Smooth muscle cell (in vitro differentiated cells): ENCODE data around the gene PPP1R15B. TPM values are rescaled to one million over a fixed set of nuclear protein-coding genes. Genes with fewer than 3 reads are reported as not detected.

Source experiments
- DNase-seq: peaks from one replicate; lab custom pipeline; 2025; ENCODE audit not compliant: unreplicated experiment; lab: John Stamatoyannopoulos, UW
- H2AFZ ChIP-seq: fragments of 200-600 bp; sonication (generic); 2 replicates; pipeline ENCODE4 v1.6.0; 2016; ENCODE audit warnings: antibody characterized with exemption, low read depth, mild to moderate bottlenecking
- H3F3A ChIP-seq: fragments of 200-600 bp; sonication (generic); 2 replicates; pipeline ENCODE4 v1.6.0; 2017; ENCODE audit warnings: antibody characterized with exemption, low read depth
- H3K27ac ChIP-seq: fragments of 200-600 bp; sonication (generic); 2 replicates; pipeline ENCODE4 v1.5.1; 2016; ENCODE audit warnings: low read depth, mild to moderate bottlenecking
- H3K27me3 ChIP-seq: fragments of 200-600 bp; sonication (generic); 2 replicates; pipeline ENCODE4 v1.6.1; 2016; ENCODE audit warnings: low read depth, mild to moderate bottlenecking
- H3K36me3 ChIP-seq: fragments of 200-600 bp; sonication (generic); 2 replicates; pipeline ENCODE4 v1.5.1; 2016; ENCODE audit warnings: low read depth
- H3K4me1 ChIP-seq: fragments of 200-600 bp; sonication (generic); 2 replicates; pipeline ENCODE4 v1.5.1; 2016; ENCODE audit warnings: low read depth
- H3K4me2 ChIP-seq: fragments of 200-600 bp; sonication (generic); 2 replicates; pipeline ENCODE4 v1.6.0; 2016; ENCODE audit warnings: mild to moderate bottlenecking
- H3K4me3 ChIP-seq: fragments of 200-600 bp; sonication (generic); 2 replicates; pipeline ENCODE4 v1.5.1; 2016; ENCODE audit warnings: mild to moderate bottlenecking
- H3K79me2 ChIP-seq: fragments of 200-600 bp; sonication (generic); 2 replicates; pipeline ENCODE4 v1.6.0; 2016; ENCODE audit warnings: low read depth, mild to moderate bottlenecking
- H3K9ac ChIP-seq: fragments of 200-600 bp; sonication (generic); 2 replicates; pipeline ENCODE4 v1.6.0; 2016; ENCODE audit warnings: low read depth
- H3K9me3 ChIP-seq: fragments of 200-600 bp; sonication (generic); replicated peaks from 2 replicates; pipeline ENCODE4 v1.5.1; 2016; ENCODE audit warnings: low read depth
- H4K20me1 ChIP-seq: fragments of 200-600 bp; sonication (generic); 2 replicates; pipeline ENCODE4 v1.6.0; 2016; ENCODE audit warnings: low read depth
- CTCF ChIP-seq: fragments of 200-600 bp; sonication (generic); IDR thresholded peaks from 2 replicates; pipeline ENCODE4 v1.5.1; 2017; ENCODE audit warnings: borderline replicate concordance, mild to moderate bottlenecking, antibody characterized with exemption; ENCODE audit not compliant: insufficient read depth, poor library complexity, severe bottlenecking
- WGBS: methylation state at CpG from one replicate; pipeline ENCODE4 v1.1.7; 2016; ENCODE audit warnings: low lambda C conversion rate; 5-methylcytosine and 5-hydroxymethylcytosine counted together
- polyA plus RNA-seq: library from polyadenylated mRNA; unstranded; fragments of >200 nt; fragmentation: Nextera tagmentation; extraction: Ambion mirVana; gene quantifications from 2 replicates; pipeline ENCODE4 v1.2.1, GENCODE V29; 2016
- total RNA-seq: library from RNA; depleted of rRNA; stranded (reverse); fragments of >200 nt; gene quantifications from 2 replicates; pipeline ENCODE4 v1.2.3, GENCODE V29; 2014

PPP1R15B gene
- total and polyA plus RNA-seq, 2 experiments from 2014 or later: 24.1 to 74.8 TPM

- DNase-seq: peak; percentile 13
- no peaks in the 10 kb centered on the region for H3K9me3 ChIP-seq
- H3K36me3 ChIP-seq: no peaks in the 10 kb centered on the region
- 53% methylated on average over 11 of the region's 11 CpGs for WGBS
- H4K20me1 ChIP-seq: no peaks in the 10 kb centered on the region
- H3K9ac ChIP-seq: no peak overlapping the region
- H3K79me2 ChIP-seq: no peaks in the 10 kb centered on the region
- H3F3A ChIP-seq: no peaks in the 10 kb centered on the region
- peak; percentile 69 for TF ChIP-seq CTCF
- peaks cover 6% of the 10 kb centered on the region for H3K4me1 ChIP-seq
- no peak overlapping the region for H3K4me2 ChIP-seq
- H3K27me3 ChIP-seq: no peaks in the 10 kb centered on the region
- H3K4me3 ChIP-seq: no peak overlapping the region
- H3K27ac ChIP-seq: no peak overlapping the region
- no peak overlapping the region for H2AFZ ChIP-seq
Measured at GRCh38 chr1:204446413-204447111, 34.9 kb upstream of the PPP1R15B start.

GRCh38 chr1:204445860-204446412 is 34.3 kb upstream of the PPP1R15B start:
- Histone ChIP-seq H3K36me3 (no peaks in the 10 kb centered on the region), H3K4me2 (no peak overlapping the region), H3K9ac (no peak overlapping the region), H3K79me2 (no peaks in the 10 kb centered on the region), H3K27me3 (no peaks in the 10 kb centered on the region), H3K27ac (no peak overlapping the region), H3K9me3 (no peaks in the 10 kb centered on the region), H2AFZ (no peak overlapping the region), H3K4me1 (peaks cover 2% of the 10 kb centered on the region), H3F3A (no peaks in the 10 kb centered on the region), H4K20me1 (no peaks in the 10 kb centered on the region), H3K4me3 (no peak overlapping the region)
- 53% methylated on average over 11 of the region's 11 CpGs for WGBS
- no peak for DNase-seq
- TF ChIP-seq CTCF: peak; percentile 43

- Histone ChIP-seq H4K20me1 (no peaks in the 10 kb centered on the region), H3K79me2 (no peaks in the 10 kb centered on the region), H3F3A (peaks cover 11% of the 10 kb centered on the region), H3K9ac (peak overlapping the region; percentile 52), H3K4me1 (no peaks in the 10 kb centered on the region), H3K36me3 (no peaks in the 10 kb centered on the region), H3K27me3 (no peaks in the 10 kb centered on the region), H3K4me2 (peak overlapping the region; percentile 20), H3K4me3 (no peak overlapping the region), H3K27ac (peak overlapping the region; percentile 92), H3K9me3 (no peaks in the 10 kb centered on the region), H2AFZ (no peak overlapping the region)
- no peak for DNase-seq
- WGBS: 72% methylated on average over 11 of the region's 11 CpGs
- no peak for TF ChIP-seq CTCF
Measured at GRCh38 chr1:204443871-204444581, 32.4 kb upstream of the PPP1R15B start.
